ENCODE measurements around the gene VEGFB.

The VEGFB gene

DNA sequence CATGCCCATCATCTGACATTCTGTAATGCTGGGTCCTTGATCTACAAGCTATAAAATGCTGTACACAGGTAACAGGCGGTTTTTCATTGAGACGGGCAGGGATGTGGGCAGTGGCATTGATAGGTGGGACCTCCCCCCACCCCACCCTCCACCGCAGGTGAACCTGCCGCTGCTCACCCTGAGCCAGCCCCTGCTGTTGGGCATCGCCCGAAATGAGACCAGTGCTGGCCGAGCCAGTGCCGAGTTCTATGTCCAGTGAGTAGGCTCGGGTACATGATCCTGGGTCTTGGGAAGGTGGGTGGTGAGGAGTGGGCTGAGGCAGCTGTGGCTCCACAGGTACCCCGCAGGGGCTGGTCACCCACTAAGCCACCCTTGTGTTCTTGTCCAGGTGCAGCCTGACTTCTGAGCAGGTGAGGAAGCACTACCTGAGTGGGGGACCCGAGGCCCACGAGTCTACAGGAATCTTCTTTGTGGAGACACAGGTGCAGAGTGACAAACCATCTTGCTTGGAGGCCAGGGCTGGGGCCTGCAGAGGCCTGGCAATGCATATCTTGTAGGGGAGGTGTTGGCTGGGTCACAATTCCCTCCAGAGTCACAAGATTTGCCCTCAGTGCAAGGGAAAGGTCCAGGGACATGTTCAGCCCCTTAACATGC is 5.2 kb upstream of the VEGFB start:
- peaks cover 3% of the 10 kb centered on the region for H3K36me3 ChIP-seq (ENCODE audit: control insufficient read depth, insufficient read depth, low read length)

DNA sequence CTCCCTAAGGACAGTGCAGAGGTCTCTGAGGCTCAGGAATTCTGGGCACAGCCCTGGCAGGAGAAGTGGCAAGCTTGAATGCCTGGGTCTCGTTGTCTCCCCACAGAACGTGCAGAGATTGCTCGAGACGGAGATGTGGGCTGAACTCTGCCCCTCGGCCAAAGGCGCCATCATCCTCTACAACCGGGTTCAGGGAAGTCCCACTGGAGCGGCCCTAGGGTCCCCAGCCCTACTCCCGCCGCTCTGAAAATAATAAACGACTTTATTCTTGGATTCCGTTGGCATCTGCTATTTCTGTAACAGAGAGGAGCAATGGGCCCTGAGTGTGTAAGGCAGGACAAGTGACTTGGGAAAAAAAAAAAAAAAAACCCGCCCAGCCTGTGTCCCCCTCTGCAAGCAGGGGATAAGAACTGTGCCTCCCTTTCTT is 4.6 kb upstream of the VEGFB start:
- TF ChIP-seq, protein P1, sequence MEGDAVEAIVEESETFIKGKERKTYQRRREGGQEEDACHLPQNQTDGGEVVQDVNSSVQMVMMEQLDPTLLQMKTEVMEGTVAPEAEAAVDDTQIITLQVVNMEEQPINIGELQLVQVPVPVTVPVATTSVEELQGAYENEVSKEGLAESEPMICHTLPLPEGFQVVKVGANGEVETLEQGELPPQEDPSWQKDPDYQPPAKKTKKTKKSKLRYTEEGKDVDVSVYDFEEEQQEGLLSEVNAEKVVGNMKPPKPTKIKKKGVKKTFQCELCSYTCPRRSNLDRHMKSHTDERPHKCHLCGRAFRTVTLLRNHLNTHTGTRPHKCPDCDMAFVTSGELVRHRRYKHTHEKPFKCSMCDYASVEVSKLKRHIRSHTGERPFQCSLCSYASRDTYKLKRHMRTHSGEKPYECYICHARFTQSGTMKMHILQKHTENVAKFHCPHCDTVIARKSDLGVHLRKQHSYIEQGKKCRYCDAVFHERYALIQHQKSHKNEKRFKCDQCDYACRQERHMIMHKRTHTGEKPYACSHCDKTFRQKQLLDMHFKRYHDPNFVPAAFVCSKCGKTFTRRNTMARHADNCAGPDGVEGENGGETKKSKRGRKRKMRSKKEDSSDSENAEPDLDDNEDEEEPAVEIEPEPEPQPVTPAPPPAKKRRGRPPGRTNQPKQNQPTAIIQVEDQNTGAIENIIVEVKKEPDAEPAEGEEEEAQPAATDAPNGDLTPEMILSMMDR (IDR thresholded peaks at IDR 0.05; ENCODE audit: insufficient read depth, low read length, poor library complexity, severe bottlenecking), result no peak

More for the DNA sequence above, 5.2 kb upstream of the VEGFB start:
- TF ChIP-seq, protein P1 (IDR thresholded peaks at IDR 0.05; ENCODE audit: insufficient read depth, low read length, poor library complexity, severe bottlenecking), result no peak
- no peak for DNase-seq (ENCODE audit: extremely low read depth, insufficient read length)
- H3K4me3 ChIP-seq (replicated peaks; ENCODE audit: low read depth, low read length), result no peak overlapping the region
- H3K27me3 ChIP-seq (replicated peaks; ENCODE audit: control insufficient read depth, insufficient read depth, low read length), result no peaks in the 10 kb centered on the region

DNA sequence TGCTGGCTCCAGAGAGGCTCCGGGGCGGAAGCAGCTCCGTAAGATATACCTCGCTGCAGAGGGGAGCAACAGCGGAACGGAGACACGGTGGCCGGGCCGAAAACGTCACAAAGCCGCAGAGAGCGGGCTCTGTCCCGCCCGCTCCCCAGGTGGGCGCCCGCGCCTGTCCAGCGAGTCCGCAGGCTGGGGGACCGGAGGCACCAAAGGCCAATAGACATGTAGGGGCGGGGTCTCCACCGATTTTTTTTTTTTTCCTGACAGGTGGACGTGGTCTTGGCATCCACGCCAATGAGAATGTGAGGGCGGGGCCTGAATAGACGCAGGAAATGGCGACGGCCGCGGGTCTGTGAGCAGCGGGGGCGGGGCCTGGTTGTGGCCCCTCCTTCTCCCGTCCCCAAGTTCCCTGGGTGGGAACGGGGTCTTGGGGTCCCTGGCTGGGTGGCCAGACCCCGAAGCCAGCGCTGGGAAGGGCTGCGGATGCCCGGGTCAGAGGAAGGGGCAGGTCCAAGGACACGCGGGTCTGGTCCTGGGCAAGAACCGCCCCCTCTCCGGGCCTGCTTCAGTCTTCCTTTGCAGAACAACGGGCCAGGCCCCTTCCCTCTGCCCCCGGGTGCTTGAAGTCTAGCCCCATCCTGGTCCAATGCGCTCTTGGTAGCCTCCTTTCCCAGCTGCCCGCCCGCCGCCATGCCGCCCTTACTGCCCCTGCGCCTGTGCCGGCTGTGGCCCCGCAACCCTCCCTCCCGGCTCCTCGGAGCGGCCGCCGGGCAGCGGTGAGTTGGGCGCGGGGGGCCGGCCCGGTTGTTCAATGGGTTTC is 4.0 kb upstream of the VEGFB start, which contains the start of gene DNAJC4:
Gene DNAJC4, plus strand, starts transcription at position 378 of the 814 bp plus-strand sequence. Its CDS starts 307 bp downstream, at position 685.
- TF ChIP-seq, protein P1 (IDR thresholded peaks at IDR 0.05; ENCODE audit: insufficient read depth, low read length, poor library complexity, severe bottlenecking), result no peak
- peak; percentile 90 for DNase-seq (ENCODE audit: extremely low read depth, insufficient read length)
- Histone ChIP-seq H3K36me3 (ENCODE audit: control insufficient read depth, insufficient read depth, low read length) (no peaks in the 10 kb centered on the region; the same call in none of the 2 replicates), H3K27me3 (replicated peaks; ENCODE audit: control insufficient read depth, insufficient read depth, low read length) (no peaks in the 10 kb centered on the region), H3K4me3 (replicated peaks; ENCODE audit: low read depth, low read length) (peak within 1 kb of the TSS; percentile 79)

More for the DNA sequence above, 4.6 kb upstream of the VEGFB start:
- peak overlapping the region; percentile 79 for H3K4me3 ChIP-seq (replicated peaks; ENCODE audit: low read depth, low read length)
- peaks cover under 1% of the 10 kb centered on the region for H3K36me3 ChIP-seq (ENCODE audit: control insufficient read depth, insufficient read depth, low read length)
- no peak for DNase-seq (ENCODE audit: extremely low read depth, insufficient read length)
- H3K27me3 ChIP-seq (replicated peaks; ENCODE audit: control insufficient read depth, insufficient read depth, low read length), result no peaks in the 10 kb centered on the region

DNA sequence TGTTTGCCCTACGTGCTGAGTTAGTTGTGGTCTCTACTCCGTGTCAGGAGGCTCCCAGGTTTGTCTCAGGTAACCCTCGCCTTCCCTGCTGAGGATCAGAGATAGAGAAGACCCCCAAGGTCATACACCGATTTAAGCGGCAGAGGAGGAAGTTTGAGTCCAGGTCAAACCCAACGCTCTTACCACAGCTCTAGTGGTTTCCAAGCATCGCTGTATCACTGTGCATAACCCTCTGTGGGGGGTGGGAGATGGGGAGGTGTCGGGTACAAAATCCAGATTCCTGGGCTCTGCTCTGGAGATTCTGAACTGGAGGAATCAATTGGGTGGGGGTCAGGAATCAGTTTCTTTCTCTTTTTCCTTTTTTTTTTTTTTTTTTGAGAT is 3.4 kb upstream of the VEGFB start:
- no peak for DNase-seq (ENCODE audit: extremely low read depth, insufficient read length)
- peak overlapping the region; percentile 79 for H3K4me3 ChIP-seq (replicated peaks; ENCODE audit: low read depth, low read length)
- no peaks in the 10 kb centered on the region; the same call in none of the 2 replicates for H3K36me3 ChIP-seq (ENCODE audit: control insufficient read depth, insufficient read depth, low read length)
- TF ChIP-seq, protein P1 (IDR thresholded peaks at IDR 0.05; ENCODE audit: insufficient read depth, low read length, poor library complexity, severe bottlenecking), result no peak
- H3K27me3 ChIP-seq (replicated peaks; ENCODE audit: control insufficient read depth, insufficient read depth, low read length), result no peaks in the 10 kb centered on the region

DNA sequence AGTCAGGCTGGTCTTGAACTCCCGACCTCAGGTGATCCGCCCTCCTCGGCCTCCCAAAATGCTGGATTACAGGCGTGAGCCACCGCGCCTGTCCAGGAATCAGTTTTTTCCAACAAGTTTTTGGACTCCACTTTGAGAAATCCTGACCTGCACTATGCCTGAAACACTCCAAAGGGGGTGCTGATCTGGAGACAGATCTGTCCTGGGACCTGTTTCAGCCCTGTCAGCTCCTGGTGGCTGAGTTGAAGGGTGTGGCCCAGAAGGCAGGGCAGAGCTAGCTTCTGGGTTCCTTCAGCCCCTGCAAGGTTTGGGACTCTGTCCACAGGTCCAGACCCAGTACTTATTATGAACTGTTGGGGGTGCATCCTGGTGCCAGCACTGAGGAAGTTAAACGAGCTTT is 2.8 kb upstream of the VEGFB start:
- no peaks in the 10 kb centered on the region; the same call in none of the 2 replicates for H3K36me3 ChIP-seq (ENCODE audit: control insufficient read depth, insufficient read depth, low read length)
- no peak for DNase-seq (ENCODE audit: extremely low read depth, insufficient read length)
- no peaks in the 10 kb centered on the region for H3K27me3 ChIP-seq (replicated peaks; ENCODE audit: control insufficient read depth, insufficient read depth, low read length)
- TF ChIP-seq, protein P1 (IDR thresholded peaks at IDR 0.05; ENCODE audit: insufficient read depth, low read length, poor library complexity, severe bottlenecking), result no peak
- H3K4me3 ChIP-seq (replicated peaks; ENCODE audit: low read depth, low read length), result no peak overlapping the region
